ENCODE results near the gene MED7.

GRCh38 chr5:157189223-157189622 is 46.6 kb upstream of the MED7 start:
- TF ChIP-seq POLR2A (IDR thresholded peaks at IDR 0.05), result no peak
- no peak for TF ChIP-seq POLR2AphosphoS5 (IDR thresholded peaks at IDR 0.05)
- TF ChIP-seq CTCF (IDR thresholded peaks at IDR 0.05), result no peak
- no peak for TF ChIP-seq EP300 (IDR thresholded peaks at IDR 0.05)

Measured in stomach (tissue), 4 donors.